ENCODE results near the gene S100A9.

The S100A9 gene

GRCh38 chr1:153360592-153361479, 3.2 kb downstream of the S100A9 start:
- Mint-ChIP-seq H3K36me3 (ENCODE audit: low read depth) (peaks cover 18% of the 10 kb centered on the region), H3K27me3 (no peaks in the 10 kb centered on the region), H3K4me1 (ENCODE audit: low read depth) (peaks cover 96% of the 10 kb centered on the region), H3K27ac (peak overlapping the region; percentile 94), H3K9me3 (no peaks in the 10 kb centered on the region), H3K4me3 (no peak overlapping the region)
- intact Hi-C loops (cut with micrococcal nuclease) = no loop called here

GRCh38 chr1:153361480-153362109, 3.9 kb downstream of the S100A9 start:
- intact Hi-C loops (cut with micrococcal nuclease) = no loop called here
- Mint-ChIP-seq H3K27ac (peak overlapping the region; percentile 94), H3K36me3 (ENCODE audit: low read depth) (peaks cover 18% of the 10 kb centered on the region), H3K27me3 (no peaks in the 10 kb centered on the region), H3K4me1 (ENCODE audit: low read depth) (peaks cover 97% of the 10 kb centered on the region), H3K4me3 (no peak overlapping the region), H3K9me3 (no peaks in the 10 kb centered on the region)

GRCh38 chr1:153362187-153362775, 4.6 kb downstream of the S100A9 start:
- Mint-ChIP-seq H3K4me3 (no peak overlapping the region), H3K27me3 (no peaks in the 10 kb centered on the region), H3K27ac (peak overlapping the region; percentile 94)

GRCh38 chr1:153363641-153364040, 6.0 kb downstream of the S100A9 start:
- intact Hi-C loops (cut with micrococcal nuclease) = no loop called here
- peak overlapping the region; percentile 3 for H3K27ac Mint-ChIP-seq
- H3K9me3 Mint-ChIP-seq = no peaks in the 10 kb centered on the region
- H3K27me3 Mint-ChIP-seq = no peaks in the 10 kb centered on the region
- no peak overlapping the region for H3K4me3 Mint-ChIP-seq
- H3K4me1 Mint-ChIP-seq (ENCODE audit: low read depth) = peaks cover 94% of the 10 kb centered on the region
- H3K36me3 Mint-ChIP-seq (ENCODE audit: low read depth) = peaks cover 11% of the 10 kb centered on the region

More at GRCh38 chr1:153362187-153362775, 4.6 kb downstream of the S100A9 start:
- Mint-ChIP-seq H3K9me3 (no peaks in the 10 kb centered on the region), H3K4me1 (ENCODE audit: low read depth) (peaks cover 97% of the 10 kb centered on the region), H3K36me3 (ENCODE audit: low read depth) (peaks cover 18% of the 10 kb centered on the region)
- intact Hi-C loops (cut with micrococcal nuclease) = no loop called here

GRCh38 chr1:153364156-153364555, 6.5 kb downstream of the S100A9 start:
- Mint-ChIP-seq H3K27me3 (no peaks in the 10 kb centered on the region), H3K9me3 (no peaks in the 10 kb centered on the region), H3K36me3 (ENCODE audit: low read depth) (peaks cover 11% of the 10 kb centered on the region), H3K27ac (peak overlapping the region; percentile 31), H3K4me1 (ENCODE audit: low read depth) (peaks cover 93% of the 10 kb centered on the region), H3K4me3 (no peak overlapping the region)
- intact Hi-C loops (cut with micrococcal nuclease) = no loop called here

GRCh38 chr1:153364766-153365666, 7.4 kb downstream of the S100A9 start:
- Mint-ChIP-seq H3K36me3 (ENCODE audit: low read depth) (peaks cover 11% of the 10 kb centered on the region), H3K27me3 (no peaks in the 10 kb centered on the region), H3K4me3 (no peak overlapping the region), H3K9me3 (no peaks in the 10 kb centered on the region), H3K27ac (peak overlapping the region; percentile 31), H3K4me1 (ENCODE audit: low read depth) (peaks cover 95% of the 10 kb centered on the region)
- intact Hi-C loops (cut with micrococcal nuclease) = no loop called here

GRCh38 chr1:153365696-153366095, 8.0 kb downstream of the S100A9 start:
- no peaks in the 10 kb centered on the region for H3K27me3 Mint-ChIP-seq
- H3K9me3 Mint-ChIP-seq = no peaks in the 10 kb centered on the region
- H3K27ac Mint-ChIP-seq = peak overlapping the region; percentile 23
- intact Hi-C loops (cut with micrococcal nuclease) = no loop called here
- H3K36me3 Mint-ChIP-seq (ENCODE audit: low read depth) = peaks cover 8% of the 10 kb centered on the region
- H3K4me1 Mint-ChIP-seq (ENCODE audit: low read depth) = peaks cover 88% of the 10 kb centered on the region
- no peak overlapping the region for H3K4me3 Mint-ChIP-seq

- Mint-ChIP-seq H3K4me1 (ENCODE audit: low read depth) (peaks cover 85% of the 10 kb centered on the region), H3K27me3 (no peaks in the 10 kb centered on the region), H3K4me3 (no peak overlapping the region), H3K36me3 (ENCODE audit: low read depth) (peaks cover 2% of the 10 kb centered on the region), H3K9me3 (no peaks in the 10 kb centered on the region), H3K27ac (peak overlapping the region; percentile 23)
- intact Hi-C loops (cut with micrococcal nuclease) = no loop called here
Observed at GRCh38 chr1:153366261-153366660, 8.6 kb downstream of the S100A9 start.

GRCh38 chr1:153367090-153367489, 9.4 kb downstream of the S100A9 start:
- H3K27me3 Mint-ChIP-seq = no peaks in the 10 kb centered on the region
- H3K4me3 Mint-ChIP-seq = no peak overlapping the region
- peak overlapping the region; percentile 30 for H3K27ac Mint-ChIP-seq
- no peaks in the 10 kb centered on the region for H3K9me3 Mint-ChIP-seq
- no peaks in the 10 kb centered on the region for H3K36me3 Mint-ChIP-seq (ENCODE audit: low read depth)
- intact Hi-C loops (cut with micrococcal nuclease) = no loop called here
- peaks cover 85% of the 10 kb centered on the region for H3K4me1 Mint-ChIP-seq (ENCODE audit: low read depth)

GRCh38 chr1:153368495-153368894, 10.8 kb downstream of the S100A9 start:
- H3K4me1 Mint-ChIP-seq (ENCODE audit: low read depth) = peaks cover 77% of the 10 kb centered on the region
- H3K36me3 Mint-ChIP-seq (ENCODE audit: low read depth) = no peaks in the 10 kb centered on the region
- H3K27me3 Mint-ChIP-seq = no peaks in the 10 kb centered on the region
- no peak overlapping the region for H3K4me3 Mint-ChIP-seq
- no peaks in the 10 kb centered on the region for H3K9me3 Mint-ChIP-seq
- intact Hi-C loops (cut with micrococcal nuclease) = no loop called here
- H3K27ac Mint-ChIP-seq = no peak overlapping the region

GRCh38 chr1:153370146-153370545, 12.5 kb downstream of the S100A9 start:
- H3K36me3 Mint-ChIP-seq (ENCODE audit: low read depth) = no peaks in the 10 kb centered on the region
- H3K4me1 Mint-ChIP-seq (ENCODE audit: low read depth) = peaks cover 75% of the 10 kb centered on the region
- H3K4me3 Mint-ChIP-seq = no peak overlapping the region
- intact Hi-C loops (cut with micrococcal nuclease) = no loop called here
- H3K27ac Mint-ChIP-seq = no peak overlapping the region
- H3K27me3 Mint-ChIP-seq = no peaks in the 10 kb centered on the region
- H3K9me3 Mint-ChIP-seq = no peaks in the 10 kb centered on the region

GRCh38 chr1:153371231-153371630, 13.6 kb downstream of the S100A9 start:
- intact Hi-C loops (cut with micrococcal nuclease) = no loop called here
- Mint-ChIP-seq H3K9me3 (no peaks in the 10 kb centered on the region), H3K4me1 (ENCODE audit: low read depth) (peaks cover 73% of the 10 kb centered on the region), H3K36me3 (ENCODE audit: low read depth) (no peaks in the 10 kb centered on the region), H3K27ac (no peak overlapping the region), H3K4me3 (no peak overlapping the region), H3K27me3 (no peaks in the 10 kb centered on the region)

- intact Hi-C loops (cut with micrococcal nuclease) = no loop called here
- no peaks in the 10 kb centered on the region for H3K27me3 Mint-ChIP-seq
- peaks cover 73% of the 10 kb centered on the region for H3K4me1 Mint-ChIP-seq (ENCODE audit: low read depth)
- no peak overlapping the region for H3K4me3 Mint-ChIP-seq
- no peak overlapping the region for H3K27ac Mint-ChIP-seq
- no peaks in the 10 kb centered on the region for H3K36me3 Mint-ChIP-seq (ENCODE audit: low read depth)
- H3K9me3 Mint-ChIP-seq = no peaks in the 10 kb centered on the region
Observed at GRCh38 chr1:153372571-153372970, 14.9 kb downstream of the S100A9 start.
